Ramos (cell line): ENCODE data around the gene OR5D18.
"Not testable (repeated sequence)": the region's sequence is repeated elsewhere in the genome, so short reads cannot be mapped to it uniquely, and the experiment has no call there.

ENCODE experiments used
- in situ Hi-C: fragments of 300-500 bp; cut with MboI; formaldehyde crosslinking; loops from one replicate; pipeline ENCODE4 v1.14.3; 2022; ENCODE audit warnings: low sequenced_read_pairs; ENCODE audit not compliant: unreplicated experiment

Gene OR5D18

GRCh38 chr11:55819330-55819729 is at the start of gene OR5D18:
TSS of gene OR5D18 (plus strand) at chr11:55819630. CDS start at chr11:55819630, 0 bp downstream.
- in situ Hi-C loops = no loop called here

- in situ Hi-C loops = no loop called here
Measured at GRCh38 chr11:55773138-55773537, 46.3 kb upstream of the OR5D18 start, which contains the start of gene OR5D13. TSS of gene OR5D13 (plus strand) at chr11:55773438. CDS start at chr11:55773438, 0 bp downstream.

- in situ Hi-C loops = no loop called here
Measured at GRCh38 chr11:55791606-55792005, 27.8 kb upstream of the OR5D18 start.

DNA sequence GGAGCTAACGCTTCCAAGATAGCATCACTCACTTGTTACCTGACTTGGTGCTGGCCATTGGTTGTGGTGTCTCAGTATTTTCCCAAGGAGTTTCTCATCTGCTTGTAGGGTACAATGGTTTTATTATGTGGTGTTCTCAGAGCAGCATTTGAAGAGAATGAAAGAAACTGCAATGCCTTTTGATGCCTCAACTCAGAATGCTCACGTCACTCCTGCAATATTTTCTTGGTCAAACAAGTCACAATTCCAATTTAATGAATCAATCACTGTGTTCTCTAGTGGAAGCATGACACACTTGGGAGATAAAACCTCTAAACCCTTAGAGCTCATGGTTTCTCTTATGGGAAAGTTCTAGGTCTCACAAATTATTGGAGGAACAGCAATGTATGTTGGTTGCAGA is 26.1 kb upstream of the OR5D18 start:
- in situ Hi-C loops = no loop called here

DNA sequence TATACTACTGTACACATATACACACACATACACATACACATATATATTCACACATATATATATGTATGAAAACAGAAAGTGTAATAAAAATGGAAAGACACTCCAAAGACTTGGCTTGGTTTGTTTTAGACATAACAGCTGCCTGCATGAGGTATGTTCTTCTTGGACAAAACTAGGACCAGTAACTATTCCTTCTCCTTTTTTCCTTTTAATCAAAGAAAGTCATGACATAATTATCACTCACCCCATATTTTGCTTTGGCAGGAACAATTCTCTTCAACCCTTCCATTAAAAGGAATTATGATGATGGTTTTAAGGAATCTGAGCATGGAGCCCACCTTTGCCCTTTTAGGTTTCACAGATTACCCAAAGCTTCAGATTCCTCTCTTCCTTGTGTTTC is 24.2 kb upstream of the OR5D18 start, which contains the start of gene OR5D14:
TSS of gene OR5D14 (plus strand) at position 301 of the 400 bp plus-strand sequence. CDS start at position 301, 0 bp downstream.
- in situ Hi-C loops = no loop called here

GRCh38 chr11:55806248-55806647 is 13.2 kb upstream of the OR5D18 start:
- in situ Hi-C loops = no loop called here

DNA sequence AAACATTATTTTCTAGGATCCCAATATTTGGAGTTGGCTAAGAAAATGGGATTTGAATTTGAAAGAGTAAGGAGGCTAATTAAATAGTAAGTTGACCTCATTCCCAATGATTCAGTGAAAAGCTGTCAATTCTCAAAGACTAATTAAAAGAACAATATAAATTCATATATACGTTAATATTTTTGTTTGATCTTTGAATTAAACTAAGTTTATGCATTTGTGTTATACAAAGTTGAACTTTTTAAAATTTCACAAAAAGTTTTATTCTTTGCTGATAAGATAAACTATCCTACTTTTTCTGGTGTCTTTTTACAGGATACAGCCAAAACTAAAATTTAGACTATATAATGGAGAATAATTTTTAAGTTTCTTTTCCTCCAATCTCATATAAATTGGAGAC is 8.4 kb upstream of the OR5D18 start, which contains the start of gene OR5L1:
TSS of gene OR5L1 (plus strand) at position 301 of the 400 bp plus-strand sequence. CDS start 100 bp downstream, outside the sequence.
- in situ Hi-C loops = no loop called here

- in situ Hi-C loops = no loop called here
Measured at GRCh38 chr11:55826919-55827318, 7.5 kb downstream of the OR5D18 start, which contains the start of gene OR5L2. TSS of gene OR5L2 (plus strand) at chr11:55827219. CDS start at chr11:55827219, 0 bp downstream.

- in situ Hi-C loops = no loop called here
Measured at GRCh38 chr11:55838452-55838851, 19.0 kb downstream of the OR5D18 start, which contains the start of gene OR5D16. TSS of gene OR5D16 (plus strand) at chr11:55838752. CDS start at chr11:55838752, 0 bp downstream.

- in situ Hi-C loops = no loop called here
Measured at GRCh38 chr11:55847453-55847852, 28.0 kb downstream of the OR5D18 start.

- in situ Hi-C loops = no loop called here
Measured at GRCh38 chr11:55849037-55849436, 29.6 kb downstream of the OR5D18 start.

GRCh38 chr11:55852141-55852540 is 32.7 kb downstream of the OR5D18 start:
- in situ Hi-C loops = no loop called here

DNA sequence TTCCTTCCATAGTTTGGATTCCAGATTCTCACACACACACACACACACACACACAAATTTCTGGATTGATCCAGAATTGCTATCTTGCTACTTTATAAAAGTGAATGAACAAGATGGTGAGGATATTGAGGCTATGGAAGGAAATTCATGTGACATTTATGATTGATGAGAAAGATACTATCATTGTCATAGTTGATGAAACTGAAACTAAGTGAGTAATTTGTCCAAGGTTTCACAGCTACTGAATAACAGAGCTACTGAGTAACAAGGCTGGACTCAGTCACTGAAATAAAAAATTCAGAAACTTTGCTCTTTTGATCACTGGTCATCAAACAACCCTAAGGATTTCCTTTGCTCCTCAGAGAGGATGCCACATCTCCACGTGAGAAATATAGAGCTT is 35.3 kb downstream of the OR5D18 start:
- in situ Hi-C loops = no loop called here

DNA sequence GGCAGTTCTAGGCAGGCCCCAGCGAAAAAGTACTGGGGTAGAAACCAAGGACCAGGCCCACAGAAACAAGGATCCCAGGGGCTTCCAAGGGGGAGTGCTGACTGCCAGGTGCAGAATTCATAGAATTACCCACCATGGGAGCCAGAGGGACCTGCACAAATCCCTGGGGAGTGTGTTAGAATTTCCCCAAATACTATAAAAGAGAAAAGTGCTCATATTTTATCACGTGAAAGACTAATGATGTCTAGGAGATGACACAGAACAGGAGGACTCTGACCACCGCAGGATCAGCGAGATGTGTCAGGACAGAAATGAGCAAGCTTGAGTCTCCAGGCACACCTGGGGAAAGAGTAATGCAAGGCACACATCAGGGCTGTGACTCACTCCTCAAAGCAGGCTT is 47.9 kb downstream of the OR5D18 start:
- in situ Hi-C loops = not testable (repeated sequence)
